ENCODE results near the gene CLCNKB. TPM values are rescaled to one million over a fixed set of nuclear protein-coding genes. Genes with fewer than 3 reads are reported as not detected.

The CLCNKB gene
- total RNA-seq, 4 donors from 2014 or later, result 0.38 to 2.2 (median 1.6) TPM; not detected in 1

GRCh38 chr1:16005597-16005996, 38.0 kb upstream of the CLCNKB start:
- DNase-seq (ENCODE audit: low spot score), result no peak
- no peak for ATAC-seq (ENCODE audit: low FRiP score)
- TF ChIP-seq CTCF (IDR thresholded peaks at IDR 0.05), result no peak

GRCh38 chr1:16006010-16006409, 37.6 kb upstream of the CLCNKB start:
- ATAC-seq (ENCODE audit: low FRiP score) (no peak), DNase-seq (ENCODE audit: low spot score) (no peak)
- TF ChIP-seq CTCF (IDR thresholded peaks at IDR 0.05), result no peak

- ATAC-seq (ENCODE audit: low FRiP score), result no peak
- TF ChIP-seq CTCF (IDR thresholded peaks at IDR 0.05), result no peak
- DNase-seq (ENCODE audit: low spot score), result no peak
Measured at GRCh38 chr1:16006552-16007485, 36.8 kb upstream of the CLCNKB start.

GRCh38 chr1:16007671-16008341, 35.8 kb upstream of the CLCNKB start:
- no peak for DNase-seq (ENCODE audit: low spot score)
- TF ChIP-seq CTCF (IDR thresholded peaks at IDR 0.05), result no peak
- no peak for ATAC-seq (ENCODE audit: low FRiP score)

GRCh38 chr1:16009030-16009460, 34.5 kb upstream of the CLCNKB start:
- no peak for ATAC-seq (ENCODE audit: low FRiP score)
- peak; percentile 93 for DNase-seq (ENCODE audit: low spot score)
- peak in 2 of 3 donors; percentile 49 to 92 for TF ChIP-seq CTCF (IDR thresholded peaks at IDR 0.05)

- DNase-seq (ENCODE audit: low spot score) (no peak), ATAC-seq (ENCODE audit: low FRiP score) (no peak)
- no peak for TF ChIP-seq CTCF (IDR thresholded peaks at IDR 0.05)
Measured at GRCh38 chr1:16009678-16010077, 33.9 kb upstream of the CLCNKB start.

Measured in omental fat pad (tissue), 4 donors.